ENCODE measurements around the gene CARS1.

Gene CARS1

DNA sequence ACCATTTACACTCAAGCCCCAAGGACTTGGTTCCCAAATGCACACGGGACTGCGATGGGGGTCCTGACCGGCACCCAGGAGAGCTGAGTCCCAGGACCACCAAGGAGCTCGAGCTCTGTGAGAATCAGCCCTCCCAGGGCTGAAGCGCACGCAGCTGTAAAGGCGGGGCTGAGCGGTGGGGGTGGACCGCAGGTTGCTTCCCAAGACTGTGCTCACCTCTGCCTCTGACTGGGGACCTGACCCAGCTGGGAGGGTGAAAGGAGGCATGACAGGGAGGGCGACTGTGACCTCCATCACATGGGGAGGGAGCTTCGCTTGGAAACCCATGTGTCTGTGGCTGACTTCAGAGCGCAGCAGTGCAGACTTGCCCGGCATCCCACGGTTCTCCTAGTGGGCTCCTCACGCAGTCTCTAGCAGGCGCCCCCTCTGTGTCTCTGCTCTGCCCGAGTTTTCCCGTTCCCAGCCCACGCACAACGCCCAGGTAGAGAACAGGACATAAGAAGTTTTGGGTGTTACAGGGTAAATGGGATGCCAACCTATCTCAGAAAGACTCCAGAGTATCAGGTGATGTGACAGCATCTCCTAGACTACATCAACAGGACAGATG lies 49.7 kb downstream of the CARS1 start:
- TF ChIP-seq TAF1 (IDR thresholded peaks at IDR 0.05; ENCODE audit: borderline replicate concordance, insufficient read depth, low read length) (no peak), SIN3A (IDR thresholded peaks at IDR 0.05; ENCODE audit: borderline replicate concordance, insufficient read depth, low read length) (no peak), POLR2AphosphoS5 (IDR thresholded peaks at IDR 0.05; ENCODE audit: low read depth, low read length) (no peak), FOXP2 (optimal IDR thresholded peaks at IDR 0.05; ENCODE audit: borderline replicate concordance, extremely low read depth, extremely low read length, insufficient read depth) (no peak)
- TF ChIP-seq, protein P1, sequence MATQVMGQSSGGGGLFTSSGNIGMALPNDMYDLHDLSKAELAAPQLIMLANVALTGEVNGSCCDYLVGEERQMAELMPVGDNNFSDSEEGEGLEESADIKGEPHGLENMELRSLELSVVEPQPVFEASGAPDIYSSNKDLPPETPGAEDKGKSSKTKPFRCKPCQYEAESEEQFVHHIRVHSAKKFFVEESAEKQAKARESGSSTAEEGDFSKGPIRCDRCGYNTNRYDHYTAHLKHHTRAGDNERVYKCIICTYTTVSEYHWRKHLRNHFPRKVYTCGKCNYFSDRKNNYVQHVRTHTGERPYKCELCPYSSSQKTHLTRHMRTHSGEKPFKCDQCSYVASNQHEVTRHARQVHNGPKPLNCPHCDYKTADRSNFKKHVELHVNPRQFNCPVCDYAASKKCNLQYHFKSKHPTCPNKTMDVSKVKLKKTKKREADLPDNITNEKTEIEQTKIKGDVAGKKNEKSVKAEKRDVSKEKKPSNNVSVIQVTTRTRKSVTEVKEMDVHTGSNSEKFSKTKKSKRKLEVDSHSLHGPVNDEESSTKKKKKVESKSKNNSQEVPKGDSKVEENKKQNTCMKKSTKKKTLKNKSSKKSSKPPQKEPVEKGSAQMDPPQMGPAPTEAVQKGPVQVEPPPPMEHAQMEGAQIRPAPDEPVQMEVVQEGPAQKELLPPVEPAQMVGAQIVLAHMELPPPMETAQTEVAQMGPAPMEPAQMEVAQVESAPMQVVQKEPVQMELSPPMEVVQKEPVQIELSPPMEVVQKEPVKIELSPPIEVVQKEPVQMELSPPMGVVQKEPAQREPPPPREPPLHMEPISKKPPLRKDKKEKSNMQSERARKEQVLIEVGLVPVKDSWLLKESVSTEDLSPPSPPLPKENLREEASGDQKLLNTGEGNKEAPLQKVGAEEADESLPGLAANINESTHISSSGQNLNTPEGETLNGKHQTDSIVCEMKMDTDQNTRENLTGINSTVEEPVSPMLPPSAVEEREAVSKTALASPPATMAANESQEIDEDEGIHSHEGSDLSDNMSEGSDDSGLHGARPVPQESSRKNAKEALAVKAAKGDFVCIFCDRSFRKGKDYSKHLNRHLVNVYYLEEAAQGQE (IDR thresholded peaks at IDR 0.05; ENCODE audit: insufficient read depth in 1 of 2, low read depth in 2 of 2, low read length in 2 of 2) = no peak

DNA sequence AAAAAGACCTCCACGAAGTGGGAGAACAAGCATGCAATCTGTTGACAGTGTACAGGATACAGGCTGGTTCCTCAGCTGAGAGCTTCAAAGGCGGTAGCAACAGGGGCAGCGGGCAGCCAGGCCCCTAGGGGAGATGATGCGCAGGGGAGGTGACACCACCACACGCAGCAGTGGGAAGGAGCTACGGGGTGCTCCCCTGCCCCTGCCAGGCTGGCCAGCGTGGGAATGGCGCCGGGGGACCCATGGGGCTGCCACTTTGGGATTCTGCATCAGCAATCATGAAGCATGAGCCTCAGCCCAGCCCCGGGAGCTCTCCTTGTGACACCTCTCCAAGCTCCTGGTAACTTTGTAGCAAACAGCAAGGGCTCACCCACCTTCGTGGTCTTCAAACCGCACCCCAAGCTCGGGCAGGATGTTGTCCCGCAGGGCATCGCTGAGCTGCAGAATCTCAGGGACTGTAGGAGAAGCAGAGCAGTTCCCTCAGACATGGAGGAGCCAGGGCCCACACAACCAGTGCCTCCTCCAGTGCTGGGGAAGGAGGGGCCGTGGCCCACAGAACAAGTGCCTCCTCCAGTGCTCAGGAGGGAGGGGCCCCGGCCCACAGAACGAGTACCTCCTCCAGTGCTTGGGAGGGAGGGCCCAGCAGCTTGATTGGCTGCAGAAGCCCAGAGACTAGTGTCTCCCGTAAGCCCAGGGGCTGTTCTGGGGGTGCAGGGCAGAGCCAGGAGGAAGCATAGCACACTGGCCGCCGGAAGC lies 50.5 kb downstream of the CARS1 start:
- TF ChIP-seq, protein P1 (IDR thresholded peaks at IDR 0.05; ENCODE audit: insufficient read depth in 1 of 2, low read depth in 2 of 2, low read length in 2 of 2) = no peak

DNA sequence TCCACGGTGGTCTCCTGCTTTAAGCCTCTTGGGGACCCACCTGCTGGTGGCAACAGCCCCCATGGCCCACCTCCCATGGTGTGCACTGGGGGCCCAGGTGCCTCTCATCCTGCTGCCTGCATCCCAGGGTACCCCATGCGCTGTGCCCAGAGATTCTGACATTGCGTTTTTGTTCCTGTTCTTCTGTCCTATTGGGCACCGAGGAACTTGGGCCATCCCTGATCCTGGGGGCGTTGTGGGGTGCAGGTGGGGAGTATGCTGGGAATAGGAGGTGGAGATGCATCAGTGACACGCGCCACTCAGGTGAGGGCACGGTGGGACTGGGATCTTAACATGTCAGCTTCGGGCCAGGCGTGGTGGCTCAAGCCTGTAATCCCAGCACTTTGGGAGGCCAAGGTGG lies 52.7 kb downstream of the CARS1 start:
- TF ChIP-seq TAF1 (IDR thresholded peaks at IDR 0.05; ENCODE audit: borderline replicate concordance, insufficient read depth, low read length) (no peak), SIN3A (IDR thresholded peaks at IDR 0.05; ENCODE audit: borderline replicate concordance, insufficient read depth, low read length) (no peak), POLR2AphosphoS5 (IDR thresholded peaks at IDR 0.05; ENCODE audit: low read depth, low read length) (no peak), FOXP2 (optimal IDR thresholded peaks at IDR 0.05; ENCODE audit: borderline replicate concordance, extremely low read depth, extremely low read length, insufficient read depth) (no peak)
- TF ChIP-seq, protein P1 (IDR thresholded peaks at IDR 0.05; ENCODE audit: insufficient read depth in 1 of 2, low read depth in 2 of 2, low read length in 2 of 2) = no peak

DNA sequence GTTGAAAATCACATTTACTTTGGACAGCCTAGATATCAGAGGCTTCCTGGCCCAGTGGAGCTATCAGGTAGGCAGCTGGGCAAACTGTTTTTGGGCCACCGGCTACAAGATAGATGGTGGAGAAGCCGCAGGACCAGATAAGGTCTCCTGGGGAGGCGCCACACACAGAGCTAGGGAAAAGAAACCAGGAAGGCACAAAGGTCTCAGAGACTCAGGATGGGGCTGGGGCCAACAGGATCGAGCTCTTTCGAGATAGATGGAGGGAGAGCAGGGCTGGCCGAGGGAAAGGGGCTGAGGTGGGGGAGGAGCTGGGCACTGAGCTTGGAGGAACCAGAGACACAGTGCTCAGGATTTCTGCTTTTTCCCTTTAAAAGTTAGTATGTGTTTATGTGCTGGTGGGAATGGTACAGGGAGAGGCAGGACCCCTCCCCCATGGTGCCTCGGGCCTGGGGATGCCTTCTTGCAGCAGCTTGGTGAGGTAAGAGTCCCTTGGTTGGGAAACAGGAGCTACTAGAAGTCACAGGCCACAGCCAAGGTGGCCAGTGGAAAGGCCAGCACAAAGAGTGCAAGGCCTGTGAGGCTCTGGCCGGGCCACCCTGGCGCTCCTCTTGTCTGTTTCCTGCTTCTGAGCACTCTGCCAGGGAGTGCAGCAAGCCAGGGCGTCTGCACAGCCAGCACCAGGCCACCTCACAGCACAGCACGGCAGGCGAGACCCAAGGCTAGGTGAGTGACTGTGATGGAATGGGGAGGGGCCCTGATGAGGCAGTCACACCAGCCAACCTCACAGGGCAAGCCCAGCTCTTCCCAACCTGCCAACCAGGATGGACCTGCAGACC lies 53.6 kb downstream of the CARS1 start:
- no peak for TF ChIP-seq FOXP2 (optimal IDR thresholded peaks at IDR 0.05; ENCODE audit: borderline replicate concordance, extremely low read depth, extremely low read length, insufficient read depth)
- TF ChIP-seq, protein P1 (IDR thresholded peaks at IDR 0.05; ENCODE audit: insufficient read depth in 1 of 2, low read depth in 2 of 2, low read length in 2 of 2) = no peak
- no peak for TF ChIP-seq TAF1 (IDR thresholded peaks at IDR 0.05; ENCODE audit: borderline replicate concordance, insufficient read depth, low read length)
